Psoas muscle (tissue), 8 donors: ENCODE results near the gene XXYLT1. TPM values are rescaled to one million over a fixed set of nuclear protein-coding genes. Genes with fewer than 3 reads are reported as not detected.

Experiments
- ATAC-seq, 4 donors: fragments of 200-7000 bp; cut with Tn5 transposase; one replicate each; pipeline ENCODE4 v1.9.1; 2020; ENCODE audit warnings: moderate library complexity in 3 of 4, mild to moderate bottlenecking in 2 of 4
- DNase-seq, 2 donors: peaks; one replicate each; pipeline ENCODE4 v3.0.0-alpha.2; 2020
- H3K27ac ChIP-seq: fragments of 200-600 bp; one replicate; pipeline ENCODE4 v1.8.0; 2022
- H3K27me3 ChIP-seq, 3 donors: fragments of 200-600 bp in 1 of 3; one replicate each; pipeline versions ENCODE4 v1.6.1 to v1.8.0; 2013 to 2022; ENCODE audit warnings: low read length in 2 of 3, mild to moderate bottlenecking in 2 of 3, moderate library complexity in 1 of 3; ENCODE audit not compliant: insufficient read depth in 3 of 3
- H3K36me3 ChIP-seq, 2 donors: fragments of 200-600 bp in 1 of 2; one replicate each; pipeline versions ENCODE4 v1.6.1 to v1.8.0; 2013 to 2022; ENCODE audit warnings: low read depth in 1 of 2, mild to moderate bottlenecking in 1 of 2, moderate library complexity in 1 of 2; ENCODE audit not compliant: insufficient read depth in 1 of 2
- H3K4me1 ChIP-seq: fragments of 200-600 bp; one replicate; pipeline ENCODE4 v1.8.0; 2022
- H3K4me3 ChIP-seq: fragments of 200-600 bp; one replicate; pipeline ENCODE4 v1.8.0; 2022; ENCODE audit warnings: mild to moderate bottlenecking
- H3K9me3 ChIP-seq: fragments of 200-600 bp; one replicate; pipeline ENCODE4 v1.8.0; 2022
- CTCF ChIP-seq: fragments of 200-600 bp; IDR thresholded peaks from one replicate; pipeline ENCODE4 v1.8.0; 2022; ENCODE audit warnings: antibody characterized with exemption
- WGBS, 3 donors: extraction: QIAGEN DNeasy Blood & Tissue Kit; methylation state at CpG; one replicate each; pipeline versions ENCODE4 v1.1.6 to v1.1.7; 2013; 5-methylcytosine and 5-hydroxymethylcytosine counted together
- intact Hi-C, 2 donors: fragments of 100-400 bp; cut with DNase I; formaldehyde crosslinking; loops; one replicate each; pipeline versions ENCODE4 v1.11.0 to v1.14.2; 2022
- polyA plus RNA-seq, 3 donors: library from polyadenylated mRNA; stranded (reverse); fragments of 200-250 nt; gene quantifications; one replicate each; pipeline ENCODE4 v1.2.3, GENCODE V29; 2013
- total RNA-seq, 4 donors: library from RNA; stranded (reverse); fragmentation: NEBNext Ultra II Directional in 2 of 4; extraction: Animal tissue kit (Norgen Biotek cat#: 25700) in 2 of 4; gene quantifications; one replicate each; pipeline versions ENCODE4 v1.2.1 to v1.2.4, GENCODE V29; 2021 to 2023
- donor health status: healthy with polysubstance abuse.
- donor health status: DM: no; HTN: no; CAD: no; lungs with moderate emphysema.
- donor health status: Bipolar disorder and iron deficiency.
- donor health status: healthy.
- donor health status: DM: yes; HTN: yes; CAD: no.
- donor health status: DM: no; HTN: no; CAD: no.
- donor health status: DM: no; HTN: no; CAD: no.
- donor health status: DM: yes; HTN: yes; CAD: no.

XXYLT1 gene
- total and polyA plus RNA-seq, 7 donors, result 0.86 to 3.5 (median 1.8) TPM

GRCh38 chr3:195030791-195031321 is 240.1 kb downstream of the XXYLT1 start:
- intact Hi-C loops, result no loop called here

GRCh38 chr3:195028877-195029606 is 241.9 kb downstream of the XXYLT1 start:
- ATAC-seq, result no peak
- Histone ChIP-seq H3K36me3 (no peaks in the 10 kb centered on the region), H3K9me3 (no peaks in the 10 kb centered on the region), H3K4me3 (no peak overlapping the region), H3K4me1 (no peaks in the 10 kb centered on the region), H3K27ac (no peak overlapping the region), H3K27me3 (no peaks in the 10 kb centered on the region)
- WGBS, 3 donors, result 60 to 62% (median 60%) methylated on average over 8 of the region's 8 CpGs
- intact Hi-C loops, result no loop called here
- DNase-seq, result no peak
- TF ChIP-seq CTCF, result no peak

More at GRCh38 chr3:195030791-195031321, 240.1 kb downstream of the XXYLT1 start:
- DNase-seq, result no peak
- peak overlapping the region; percentile 65 for H3K27ac ChIP-seq
- no peak overlapping the region for H3K4me3 ChIP-seq
- no peak for ATAC-seq
- H3K36me3 ChIP-seq, result no peaks in the 10 kb centered on the region
- WGBS, 3 donors, result 71 to 72% (median 71%) methylated on average over 13 of the region's 13 CpGs
- no peaks in the 10 kb centered on the region for H3K9me3 ChIP-seq
- no peaks in the 10 kb centered on the region for H3K27me3 ChIP-seq
- no peaks in the 10 kb centered on the region for H3K4me1 ChIP-seq
- TF ChIP-seq CTCF, result no peak

GRCh38 chr3:195025884-195026200 is 245.1 kb downstream of the XXYLT1 start:
- no peaks in the 10 kb centered on the region for H3K4me1 ChIP-seq
- intact Hi-C loops, result no loop called here
- no peak for ATAC-seq
- no peak for TF ChIP-seq CTCF
- DNase-seq, result no peak
- no peak overlapping the region for H3K4me3 ChIP-seq
- H3K9me3 ChIP-seq, result no peaks in the 10 kb centered on the region
- H3K27me3 ChIP-seq, result no peaks in the 10 kb centered on the region
- WGBS, 3 donors, result 75 to 80% (median 76%) methylated on average over 4 of the region's 4 CpGs
- no peaks in the 10 kb centered on the region for H3K36me3 ChIP-seq
- H3K27ac ChIP-seq, result no peak overlapping the region

- Histone ChIP-seq H3K27me3 (no peaks in the 10 kb centered on the region), H3K27ac (no peak overlapping the region), H3K4me3 (no peak overlapping the region), H3K36me3 (no peaks in the 10 kb centered on the region), H3K9me3 (no peaks in the 10 kb centered on the region), H3K4me1 (no peaks in the 10 kb centered on the region)
- no peak for TF ChIP-seq CTCF
- 86 to 91% (median 88%) methylated on average over 17 of the region's 17 CpGs for WGBS, 3 donors
- intact Hi-C loops, result no loop called here
- DNase-seq (no peak), ATAC-seq (no peak)
These were observed 245.7 kb downstream of the XXYLT1 start for GRCh38 chr3:195025056-195025883.
